Neural crest cell (in vitro differentiated cells): ENCODE data around the gene NPM1. TPM values are rescaled to one million over a fixed set of nuclear protein-coding genes. Genes with fewer than 3 reads are reported as not detected.
A peak's percentile ranks its signal among the peaks of the same experiment; 100 is the strongest.

Source experiments
- DNase-seq: peaks from one replicate; pipeline ENCODE4 v3.0.0; 2021; ENCODE audit warnings: low read depth, mixed read lengths, low spot score
- H3K27ac Mint-ChIP-seq: one replicate; pipeline ENCODE4 v1.8.0; 2021; ENCODE audit warnings: mild to moderate bottlenecking, mixed read lengths; ENCODE audit not compliant: unreplicated experiment
- H3K27me3 Mint-ChIP-seq: 2 replicates; pipeline ENCODE4 v1.8.0; 2021; ENCODE audit warnings: low read depth, mild to moderate bottlenecking, mixed read lengths
- H3K36me3 Mint-ChIP-seq: 2 replicates; pipeline ENCODE4 v1.8.0; 2021; ENCODE audit warnings: low read depth, mild to moderate bottlenecking, mixed read lengths
- H3K4me1 Mint-ChIP-seq: 2 replicates; pipeline ENCODE4 v1.8.0; 2021; ENCODE audit warnings: mixed read lengths
- H3K4me3 Mint-ChIP-seq: one replicate; pipeline ENCODE4 v1.8.0; 2021; ENCODE audit warnings: mild to moderate bottlenecking, mixed read lengths
- H3K9me3 Mint-ChIP-seq: 2 replicates; pipeline ENCODE4 v1.8.0; 2021; ENCODE audit warnings: mixed read lengths
- CTCF ChIP-seq: fragments of 200-600 bp; sonication (generic); conservative IDR thresholded peaks from 2 replicates; pipeline ENCODE4 v1.5.0; 2021; ENCODE audit warnings: antibody characterized with exemption, mild to moderate bottlenecking
- total RNA-seq: library from RNA; stranded (reverse); gene quantifications from 2 replicates; pipeline ENCODE4 v1.2.1, GENCODE V29; 2021

NPM1 gene
- total RNA-seq, 1 donor from 2014 or later = 2,514 TPM

- no peaks in the 10 kb centered on the region for H3K9me3 Mint-ChIP-seq
- H3K4me1 Mint-ChIP-seq = peaks cover 6% of the 10 kb centered on the region
- H3K27ac Mint-ChIP-seq = no peak overlapping the region
- no peak for DNase-seq
- peaks cover 50% of the 10 kb centered on the region for H3K36me3 Mint-ChIP-seq
- H3K4me3 Mint-ChIP-seq = peak overlapping the region; percentile 31
- no peaks in the 10 kb centered on the region for H3K27me3 Mint-ChIP-seq
- peak; percentile 53 for TF ChIP-seq CTCF
These were observed 18.0 kb downstream of the NPM1 start for GRCh38 chr5:171405615-171406014.

GRCh38 chr5:171407234-171407633 is 19.6 kb downstream of the NPM1 start:
- H3K27me3 Mint-ChIP-seq = no peaks in the 10 kb centered on the region
- no peak overlapping the region for H3K27ac Mint-ChIP-seq
- no peak overlapping the region for H3K4me3 Mint-ChIP-seq
- TF ChIP-seq CTCF = no peak
- peaks cover 6% of the 10 kb centered on the region for H3K4me1 Mint-ChIP-seq
- DNase-seq = no peak
- no peaks in the 10 kb centered on the region for H3K9me3 Mint-ChIP-seq
- peaks cover 45% of the 10 kb centered on the region for H3K36me3 Mint-ChIP-seq

GRCh38 chr5:171409164-171410136 is 21.8 kb downstream of the NPM1 start:
- no peak for DNase-seq
- H3K9me3 Mint-ChIP-seq = no peaks in the 10 kb centered on the region
- H3K36me3 Mint-ChIP-seq = peaks cover 53% of the 10 kb centered on the region
- H3K4me3 Mint-ChIP-seq = no peak overlapping the region
- H3K27ac Mint-ChIP-seq = no peak overlapping the region
- TF ChIP-seq CTCF = no peak
- no peaks in the 10 kb centered on the region for H3K27me3 Mint-ChIP-seq
- H3K4me1 Mint-ChIP-seq = peaks cover 6% of the 10 kb centered on the region

- no peak for TF ChIP-seq CTCF
- Mint-ChIP-seq H3K9me3 (no peaks in the 10 kb centered on the region), H3K27me3 (no peaks in the 10 kb centered on the region), H3K36me3 (peaks cover 48% of the 10 kb centered on the region), H3K4me3 (no peak overlapping the region), H3K27ac (no peak overlapping the region), H3K4me1 (peaks cover 6% of the 10 kb centered on the region)
- no peak for DNase-seq
These were observed 22.5 kb downstream of the NPM1 start for GRCh38 chr5:171410181-171410580.

- Mint-ChIP-seq H3K36me3 (peaks cover 34% of the 10 kb centered on the region), H3K27ac (no peak overlapping the region), H3K9me3 (no peaks in the 10 kb centered on the region), H3K4me3 (peak overlapping the region; percentile 26), H3K4me1 (no peaks in the 10 kb centered on the region), H3K27me3 (no peaks in the 10 kb centered on the region)
- DNase-seq = no peak
- no peak for TF ChIP-seq CTCF
These were observed 24.5 kb downstream of the NPM1 start for GRCh38 chr5:171412186-171412585.
